ENCODE results near the gene OR4M2. TPM values are rescaled to one million over a fixed set of nuclear protein-coding genes. Genes with fewer than 3 reads are reported as not detected.
"Not testable (repeated sequence)": the region's sequence is repeated elsewhere in the genome, so short reads cannot be mapped to it uniquely, and the experiment has no call there.

The OR4M2 gene
- not detected in 2 replicates for total RNA-seq

GRCh38 chr15:22080227-22080626 lies at the start of gene OR4M2:
Gene OR4M2, plus strand, starts transcription at chr15:22080527. Its CDS starts 98 bp downstream, at chr15:22080625.
- DNase-seq; H3K36me3 Mint-ChIP-seq (ENCODE audit: low read depth); intact Hi-C loops (cut with micrococcal nuclease); H3K4me1 Mint-ChIP-seq; H3K4me3 Mint-ChIP-seq; H3K27ac Mint-ChIP-seq; H3K9me3 Mint-ChIP-seq; H3K27me3 Mint-ChIP-seq: not testable (repeated sequence)

- intact Hi-C loops (cut with micrococcal nuclease); H3K27me3 Mint-ChIP-seq: not testable (repeated sequence)
These were observed 11.1 kb upstream of the OR4M2 start for GRCh38 chr15:22069267-22069666.

GRCh38 chr15:22081386-22081785 lies 1.1 kb downstream of the OR4M2 start:
- H3K4me1 Mint-ChIP-seq; H3K27ac Mint-ChIP-seq; intact Hi-C loops (cut with micrococcal nuclease): not testable (repeated sequence)

More at GRCh38 chr15:22069267-22069666, 11.1 kb upstream of the OR4M2 start:
- H3K4me3 Mint-ChIP-seq; H3K9me3 Mint-ChIP-seq; H3K4me1 Mint-ChIP-seq; H3K36me3 Mint-ChIP-seq (ENCODE audit: low read depth); H3K27ac Mint-ChIP-seq; DNase-seq: not testable (repeated sequence)

GRCh38 chr15:22098616-22099253 lies 18.4 kb downstream of the OR4M2 start:
- H3K36me3 Mint-ChIP-seq (ENCODE audit: low read depth); H3K27ac Mint-ChIP-seq; H3K4me1 Mint-ChIP-seq; H3K4me3 Mint-ChIP-seq; H3K27me3 Mint-ChIP-seq; DNase-seq; intact Hi-C loops (cut with micrococcal nuclease); H3K9me3 Mint-ChIP-seq: not testable (repeated sequence)

More at GRCh38 chr15:22081386-22081785, 1.1 kb downstream of the OR4M2 start:
- not testable (repeated sequence) for H3K27me3 Mint-ChIP-seq; DNase-seq; H3K9me3 Mint-ChIP-seq; H3K36me3 Mint-ChIP-seq (ENCODE audit: low read depth); H3K4me3 Mint-ChIP-seq

GRCh38 chr15:22099289-22099891 lies 19.1 kb downstream of the OR4M2 start:
- intact Hi-C loops (cut with micrococcal nuclease); H3K4me1 Mint-ChIP-seq; H3K36me3 Mint-ChIP-seq (ENCODE audit: low read depth); H3K27me3 Mint-ChIP-seq; H3K9me3 Mint-ChIP-seq; DNase-seq; H3K4me3 Mint-ChIP-seq; H3K27ac Mint-ChIP-seq: not testable (repeated sequence)

GRCh38 chr15:22122033-22122432 lies 41.7 kb downstream of the OR4M2 start:
- DNase-seq; H3K27me3 Mint-ChIP-seq; H3K27ac Mint-ChIP-seq; H3K9me3 Mint-ChIP-seq; H3K36me3 Mint-ChIP-seq (ENCODE audit: low read depth); intact Hi-C loops (cut with micrococcal nuclease); H3K4me3 Mint-ChIP-seq; H3K4me1 Mint-ChIP-seq: not testable (repeated sequence)

Other genes starting within 250 kb of the OR4M2 start
- gene POTEB, start 202.8 kb upstream of the OR4M2 start, total RNA-seq: not detected in 2 replicates